ENCODE measurements around the gene ANKS6. TPM values are rescaled to one million over a fixed set of nuclear protein-coding genes. Genes with fewer than 3 reads are reported as not detected.

ANKS6 gene
- total RNA-seq, 1 experiment from 2014 or later: 28.6 TPM

DNA sequence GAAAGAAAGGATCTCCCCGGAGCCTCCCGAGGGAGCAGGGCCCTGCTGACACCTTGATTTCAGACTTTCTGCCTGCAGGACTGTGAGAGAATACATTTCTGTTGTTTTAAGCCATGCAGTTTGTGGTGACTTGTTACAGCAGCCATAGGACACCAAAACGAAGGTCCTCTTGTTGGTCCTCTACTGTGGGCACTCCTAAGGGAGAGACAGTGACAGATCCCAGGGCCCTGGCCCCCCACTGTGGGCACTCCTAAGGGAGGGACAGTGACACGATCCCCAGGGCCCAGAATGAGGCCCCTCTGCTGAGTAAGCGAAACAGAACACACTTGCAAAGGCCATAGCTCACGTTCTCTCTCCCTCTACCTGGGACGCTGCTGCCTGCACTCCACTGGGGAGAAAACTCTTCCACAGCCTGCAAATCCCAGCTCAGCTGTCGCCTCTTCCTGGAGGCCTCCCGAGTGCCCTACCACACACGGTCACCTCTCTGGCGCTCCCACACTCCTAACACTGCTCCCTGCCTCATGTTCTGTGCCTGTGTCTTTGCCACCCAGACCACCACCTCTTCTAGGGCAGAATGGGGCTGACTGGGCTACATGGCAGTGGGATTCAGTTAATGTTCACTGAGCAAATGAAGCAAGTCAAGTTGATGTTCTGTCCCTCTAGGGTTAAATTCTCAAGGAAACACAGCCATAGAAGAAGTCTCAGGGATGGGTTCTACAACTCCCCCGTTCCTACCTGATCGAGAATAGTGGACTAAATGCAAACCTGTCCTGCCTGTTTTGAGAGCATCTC is 23.8 kb downstream of the ANKS6 start:
- no peak for DNase-seq (ENCODE audit: low read depth)

DNA sequence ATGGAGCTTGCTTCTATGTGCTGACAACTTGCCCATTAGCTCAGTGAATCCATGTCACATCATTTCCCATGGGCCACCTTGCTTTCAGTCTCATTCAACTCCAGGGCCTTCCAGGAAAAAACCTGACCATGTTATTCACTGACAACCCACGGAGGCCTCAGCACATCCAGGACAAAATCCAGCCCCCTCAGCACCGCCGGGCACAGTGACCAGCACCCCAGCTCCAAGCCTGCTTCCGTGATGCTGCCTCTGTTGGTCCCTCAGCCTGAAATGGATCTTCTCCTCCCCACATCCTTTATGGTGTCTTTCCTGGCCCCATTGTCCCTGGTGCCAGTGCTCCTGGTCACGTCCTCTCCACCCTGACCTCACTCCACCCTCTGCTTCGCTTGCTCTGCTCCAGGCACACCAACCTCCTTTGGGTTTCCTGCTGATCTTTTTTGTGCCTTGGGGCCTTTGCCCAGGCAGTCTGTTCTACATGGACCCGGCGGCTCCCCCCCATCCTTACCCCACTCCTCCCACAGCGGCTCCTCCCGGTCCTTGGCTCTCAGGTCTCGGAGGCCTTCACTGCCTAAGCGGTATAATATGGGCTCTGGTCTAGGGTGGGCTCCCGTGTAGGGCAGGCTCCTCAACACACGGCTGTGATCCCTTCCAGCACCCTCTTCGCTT is 25.0 kb downstream of the ANKS6 start:
- DNase-seq (ENCODE audit: low read depth): no peak

DNA sequence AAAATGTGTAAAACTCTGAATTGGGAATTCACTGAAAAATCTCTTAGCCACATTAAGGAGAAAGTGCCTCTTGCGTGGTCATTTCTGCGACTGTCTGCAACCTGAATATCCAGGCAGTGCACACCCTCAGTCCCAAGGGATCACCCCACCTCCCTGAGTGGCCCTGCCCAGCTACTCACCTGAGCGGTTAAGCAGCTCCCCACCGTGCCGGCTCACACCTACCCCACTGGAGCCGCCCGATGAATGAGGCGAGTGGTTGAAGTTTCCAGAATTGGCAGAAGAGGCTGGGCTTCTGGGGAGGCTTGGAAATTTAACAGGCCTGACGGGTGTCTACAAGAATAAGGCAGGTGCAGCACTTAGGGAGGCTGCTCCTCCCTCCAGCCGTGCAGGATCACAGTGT is 25.6 kb downstream of the ANKS6 start:
- DNase-seq (ENCODE audit: low read depth): no peak

DNA sequence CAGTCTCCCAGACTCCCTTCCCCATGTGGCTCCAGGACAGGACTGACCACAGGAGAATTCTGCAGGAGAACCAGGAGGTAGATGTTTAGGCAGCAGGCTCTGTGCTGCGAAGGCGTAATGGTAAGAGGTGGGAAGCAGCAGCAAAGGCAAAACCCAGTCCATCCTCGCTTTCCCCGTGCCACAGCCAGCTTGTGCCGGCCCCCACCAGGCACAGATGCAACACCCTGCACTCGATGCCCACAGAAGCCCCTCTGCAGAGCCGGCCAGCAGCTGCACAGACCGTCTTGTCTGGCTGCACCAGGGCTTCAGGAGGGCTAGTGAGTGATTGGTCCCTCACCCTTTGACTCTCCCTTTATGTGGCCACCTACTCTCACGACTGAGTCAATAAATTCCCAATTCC is 28.0 kb downstream of the ANKS6 start:
- DNase-seq (ENCODE audit: low read depth): no peak

DNA sequence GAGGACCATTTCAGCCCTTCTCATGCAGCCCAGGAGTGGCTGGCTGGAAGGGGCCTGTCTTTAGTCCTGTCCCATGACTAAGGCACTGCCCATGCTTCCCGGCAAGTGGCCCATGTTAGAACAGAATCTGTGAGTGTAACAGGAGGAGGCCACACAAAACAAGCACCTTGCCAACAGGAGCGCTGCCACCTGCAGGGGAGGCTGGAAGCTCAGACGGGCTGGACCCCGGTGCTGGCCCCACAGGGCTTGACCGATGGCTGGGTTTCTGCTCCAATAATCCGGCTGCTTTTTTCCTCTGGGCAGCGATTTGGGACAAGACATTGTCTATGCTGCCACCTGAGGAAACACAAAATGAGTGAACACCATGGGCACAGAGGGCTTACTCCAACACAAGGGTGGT is 28.4 kb downstream of the ANKS6 start:
- no peak for DNase-seq (ENCODE audit: low read depth)

DNA sequence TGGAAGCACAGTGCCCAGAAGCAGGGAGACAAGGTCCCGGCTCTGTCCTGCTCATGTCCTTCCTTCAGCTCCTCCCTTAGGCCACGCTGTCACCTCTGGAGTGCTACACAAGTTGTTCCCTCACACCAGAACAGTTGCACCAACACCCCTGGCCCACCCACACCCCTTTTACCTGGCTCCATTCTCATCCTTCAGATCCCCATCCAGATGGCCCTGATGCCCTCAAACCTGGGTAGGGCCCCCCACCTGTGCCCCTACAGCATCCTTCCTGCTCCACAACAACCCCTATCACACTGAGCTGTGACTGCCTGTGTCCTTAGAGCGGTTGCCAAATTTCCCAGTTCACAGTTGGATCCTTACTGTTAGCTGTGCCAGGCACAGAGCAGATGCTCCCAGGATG is 29.2 kb downstream of the ANKS6 start:
- no peak for DNase-seq (ENCODE audit: low read depth)

DNA sequence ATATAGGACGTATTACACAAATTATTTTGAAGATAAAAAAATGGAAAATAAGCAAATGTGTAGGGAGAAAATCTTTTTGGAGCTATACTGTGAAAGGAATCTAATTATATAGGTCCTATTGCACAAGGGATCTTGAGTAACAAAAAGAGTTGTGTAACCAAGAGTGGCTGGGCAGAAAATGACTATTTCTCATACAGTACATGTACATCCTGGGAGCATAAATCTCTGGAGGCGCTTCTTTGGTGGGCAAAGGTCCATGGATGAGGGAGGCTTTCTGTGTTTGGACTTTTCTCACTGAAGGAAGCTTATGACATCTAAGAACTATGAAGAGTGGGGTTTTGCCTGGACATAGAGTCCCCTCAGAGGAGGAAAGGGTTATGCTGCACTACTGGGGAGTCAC is 29.8 kb downstream of the ANKS6 start:
- no peak for DNase-seq (ENCODE audit: low read depth)

DNA sequence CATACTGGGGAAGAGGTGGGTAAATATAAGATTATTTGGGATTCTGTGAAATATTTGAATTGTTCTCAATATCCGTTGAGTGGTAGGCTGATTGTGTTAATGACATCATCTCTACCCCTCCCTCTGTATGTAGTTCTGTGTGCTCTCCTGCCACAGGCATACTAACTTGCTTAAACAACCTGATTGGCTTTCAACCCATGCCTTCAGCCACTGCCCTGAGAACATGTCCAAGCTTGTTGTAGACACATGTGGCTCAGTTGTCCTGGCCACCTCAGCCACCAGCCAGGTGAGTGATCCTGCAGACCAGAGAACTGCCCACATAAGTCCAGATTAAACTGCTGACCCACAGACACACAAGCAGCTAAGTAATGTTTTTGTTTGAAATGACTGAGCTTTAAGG is 31.1 kb downstream of the ANKS6 start:
- DNase-seq (ENCODE audit: low read depth): no peak

DNA sequence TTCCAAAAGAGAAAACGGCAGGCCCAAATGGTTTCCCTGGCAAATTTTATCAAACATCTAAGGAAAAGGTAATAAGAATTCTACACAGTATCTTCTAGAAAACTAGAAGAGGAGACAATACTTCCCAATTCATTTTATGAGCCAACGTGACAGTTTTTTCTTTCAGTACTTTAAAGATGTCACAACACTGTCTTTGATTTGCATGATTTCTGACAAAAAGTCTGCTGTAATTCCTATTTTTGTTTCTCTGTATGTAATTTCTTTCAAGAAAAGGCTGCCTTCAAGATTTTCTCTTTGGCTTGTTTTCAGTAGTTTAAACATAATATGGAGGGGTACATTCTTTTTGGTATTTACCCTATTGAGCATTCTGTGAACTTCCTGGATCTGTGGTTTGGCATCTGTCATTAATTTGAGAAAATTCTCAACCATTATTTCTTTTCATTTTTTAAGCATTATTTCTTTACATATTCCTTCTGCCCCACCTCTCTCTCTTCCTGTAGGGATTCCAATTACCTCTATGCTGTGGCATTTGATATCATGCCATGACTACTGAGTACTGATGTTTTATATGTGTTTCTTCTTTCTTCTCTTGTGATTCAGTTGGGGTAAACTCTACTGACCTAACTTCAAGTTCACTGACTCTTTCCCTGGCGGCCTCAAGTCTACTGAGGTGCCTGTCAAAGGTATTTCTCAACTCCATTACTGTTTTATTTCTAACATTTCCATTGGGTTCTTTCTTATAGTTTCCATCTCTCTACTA is 32.2 kb downstream of the ANKS6 start:
- no peak for DNase-seq (ENCODE audit: low read depth)

DNA sequence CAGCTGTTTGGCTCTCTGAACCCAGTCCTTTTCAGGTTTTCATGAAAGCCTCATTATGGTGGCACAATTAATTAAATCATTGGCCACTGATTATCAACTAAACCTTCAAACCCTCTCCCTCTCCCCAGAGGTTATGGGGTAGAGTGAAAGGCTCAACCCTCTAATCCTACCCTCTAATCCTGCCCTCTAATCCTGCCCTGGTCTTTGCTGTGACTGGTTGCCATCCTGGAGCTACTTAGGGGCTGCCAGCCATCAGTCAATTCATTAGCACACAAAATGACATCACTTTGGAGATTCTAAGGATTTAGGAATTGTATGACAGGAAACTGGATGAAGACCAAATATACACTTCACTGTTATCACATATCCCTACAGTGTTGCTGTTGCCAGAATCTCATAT is 36.1 kb downstream of the ANKS6 start:
- DNase-seq (ENCODE audit: low read depth): no peak

DNA sequence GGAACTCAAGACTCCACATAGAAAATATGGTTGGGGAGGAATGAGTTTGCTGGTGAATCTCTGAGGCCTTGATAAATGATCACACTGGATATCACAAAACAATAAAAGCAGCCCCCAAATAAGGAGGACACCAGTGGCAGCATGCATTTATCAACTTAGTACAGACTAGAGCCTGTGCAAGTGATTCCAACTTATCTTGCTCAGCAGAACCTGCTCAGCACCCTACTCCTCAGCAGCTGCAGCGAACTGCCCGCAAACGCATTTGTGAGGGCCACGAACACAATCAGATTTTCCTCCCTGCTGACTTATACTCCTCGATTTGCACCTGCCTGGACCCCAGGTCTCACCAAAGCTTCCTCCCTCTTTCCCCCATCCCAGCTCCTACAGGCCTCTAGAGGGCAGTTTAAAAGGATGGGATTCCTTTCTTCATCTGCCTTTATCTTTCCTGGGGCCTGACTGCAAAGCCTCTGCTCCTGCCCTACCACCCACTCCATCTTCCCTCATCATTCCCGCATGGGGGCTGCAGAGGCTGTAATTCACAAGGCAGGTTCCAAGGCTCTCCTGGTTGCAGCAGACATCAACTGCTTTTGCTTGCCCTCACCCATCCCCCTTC is 41.2 kb downstream of the ANKS6 start:
- DNase-seq (ENCODE audit: low read depth): no peak

DNA sequence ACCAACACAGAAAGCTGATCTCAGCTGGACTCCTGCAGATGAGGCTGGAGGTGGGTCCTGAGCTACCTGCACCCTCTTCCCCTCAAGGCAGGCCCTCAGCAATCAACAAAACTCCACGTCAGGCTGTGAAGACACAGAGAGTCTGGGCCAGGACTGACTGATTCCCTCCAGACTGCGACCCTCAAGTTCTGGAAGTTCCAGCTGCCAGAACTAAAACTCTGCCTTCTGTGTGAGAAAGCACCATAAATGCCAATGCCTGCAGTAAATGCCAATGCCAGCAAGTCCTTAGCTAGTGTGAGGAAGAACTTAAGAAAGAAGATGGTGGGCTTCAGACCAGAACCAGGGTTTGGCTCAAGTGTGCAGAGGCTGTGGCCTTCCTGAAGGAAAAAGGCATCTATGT is 45.1 kb downstream of the ANKS6 start:
- DNase-seq (ENCODE audit: low read depth): no peak

DNA sequence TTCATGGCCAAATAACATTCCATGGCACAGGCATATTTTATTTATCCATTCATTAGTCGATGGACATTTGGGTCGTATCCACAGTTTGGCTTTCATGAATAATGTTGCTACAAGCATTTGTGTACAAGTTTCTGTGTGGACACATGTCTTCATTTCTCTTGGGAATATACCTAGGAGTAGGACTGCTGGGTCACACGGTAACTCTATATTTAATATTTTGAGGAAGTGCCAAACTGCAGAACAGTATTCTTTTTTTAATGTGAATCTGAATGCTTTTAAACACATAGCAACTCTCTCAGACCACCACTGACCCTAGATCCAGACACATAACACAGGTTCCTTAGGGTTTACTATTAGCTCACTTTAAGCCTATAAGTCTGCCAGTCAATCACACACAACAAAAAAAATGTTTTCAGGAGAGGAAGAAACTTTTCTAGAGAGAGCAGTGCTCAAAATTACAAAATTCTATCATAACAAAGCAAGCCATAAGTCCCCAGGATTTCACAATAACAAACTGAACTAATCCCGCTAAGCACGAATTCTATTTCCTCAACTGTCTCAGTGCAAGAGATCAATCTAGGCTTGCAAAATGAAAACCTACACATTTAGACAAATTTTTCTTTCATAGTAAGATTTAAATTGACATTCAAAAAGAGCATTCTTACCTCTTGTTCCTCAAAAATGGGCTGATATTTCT is 45.8 kb downstream of the ANKS6 start:
- DNase-seq (ENCODE audit: low read depth): no peak

DNA sequence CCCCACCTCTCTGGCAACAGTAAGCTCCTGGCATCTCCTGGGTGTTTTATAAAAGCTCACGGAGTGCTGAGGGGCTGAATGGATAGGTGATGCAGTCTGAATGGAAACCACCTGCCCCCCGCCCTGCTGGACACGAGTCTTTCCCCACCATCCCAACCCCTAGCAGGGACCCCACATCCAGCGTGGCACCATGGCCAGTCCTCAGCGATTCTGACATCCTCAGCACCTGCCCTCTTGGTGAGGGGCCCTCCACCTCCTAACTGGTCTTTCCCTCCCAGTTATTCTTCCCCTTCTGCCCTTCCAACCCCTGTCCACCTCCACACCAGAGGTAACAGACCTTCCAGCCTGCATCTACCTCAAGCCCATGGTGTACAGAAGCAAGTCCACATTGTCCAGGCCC is 48.9 kb downstream of the ANKS6 start:
- DNase-seq (ENCODE audit: low read depth): no peak

DNA sequence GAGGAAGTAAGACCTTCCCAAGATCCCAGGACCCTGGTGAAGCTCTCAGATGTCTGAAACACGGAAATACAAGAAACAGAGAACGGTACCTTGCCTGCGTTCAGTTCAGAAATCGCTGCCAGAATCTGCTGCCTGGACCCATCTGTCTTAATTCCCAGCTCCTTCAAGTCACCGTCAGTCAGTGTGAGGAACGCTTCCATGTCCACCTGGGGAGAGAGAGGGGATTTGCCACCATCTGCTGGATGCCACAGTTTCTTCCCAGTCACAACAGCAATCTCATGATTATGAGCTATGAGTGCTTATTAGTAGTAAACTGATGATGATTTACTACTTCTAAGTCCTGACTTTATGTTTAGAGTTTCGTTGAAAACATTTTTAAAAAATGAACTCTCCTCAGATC is 50.9 kb downstream of the ANKS6 start:
- DNase-seq (ENCODE audit: low read depth): no peak

DNA sequence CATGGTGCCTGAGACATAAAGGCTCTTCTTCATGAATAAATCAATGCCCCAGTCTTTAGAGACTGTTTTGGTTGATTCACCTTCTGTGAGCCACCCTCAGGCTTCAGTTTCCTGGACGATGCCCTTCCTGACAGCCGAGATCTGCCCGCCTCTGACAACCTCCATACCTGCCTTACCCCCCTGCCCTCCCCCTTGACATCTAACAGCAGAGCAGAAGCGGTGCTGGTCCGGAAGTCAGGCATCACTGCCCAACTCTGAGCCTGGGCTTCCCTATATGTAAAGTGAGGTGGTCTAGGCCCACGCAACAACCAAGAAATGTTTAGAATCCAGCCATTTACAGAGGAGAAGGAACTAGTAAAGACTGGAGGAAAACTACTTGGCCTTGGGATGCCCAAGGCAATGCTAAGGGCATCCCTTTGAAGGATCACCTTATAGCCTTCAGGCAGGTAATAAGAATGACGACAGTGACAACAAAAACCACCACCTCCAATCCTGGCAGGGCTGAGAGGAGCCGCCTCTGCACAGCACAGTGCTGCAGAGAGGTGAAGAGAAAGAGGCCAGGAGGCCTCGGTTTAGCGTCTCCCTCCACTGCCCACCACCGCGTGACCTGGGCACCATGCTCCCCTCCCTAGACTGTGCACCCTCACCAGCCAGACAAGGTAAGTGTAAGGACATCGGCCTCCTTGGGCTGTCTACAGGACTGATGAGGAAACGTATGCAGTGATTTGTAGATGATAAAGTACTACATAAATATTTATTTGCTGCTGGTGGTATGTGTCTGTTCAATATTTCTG is 52.3 kb downstream of the ANKS6 start:
- no peak for DNase-seq (ENCODE audit: low read depth)

DNA sequence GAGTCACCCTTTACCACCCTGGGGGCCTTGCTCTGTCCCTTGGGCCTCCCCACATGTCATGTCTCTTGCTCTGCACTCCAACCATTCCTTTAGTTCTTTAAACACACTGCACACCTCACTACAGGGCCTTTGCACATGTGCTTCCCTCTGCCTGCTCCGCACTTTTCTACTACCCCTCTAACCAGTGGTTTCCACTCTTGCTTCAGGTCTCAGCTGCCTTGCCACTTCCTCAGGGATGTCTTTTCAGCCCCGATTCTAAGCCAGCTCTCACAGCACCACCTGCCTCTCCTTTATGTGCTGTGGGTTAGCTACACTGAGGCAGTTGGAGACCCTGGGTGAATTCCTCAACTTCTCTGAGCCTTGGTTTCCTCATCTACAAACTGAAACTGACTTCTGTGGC is 53.0 kb downstream of the ANKS6 start:
- DNase-seq (ENCODE audit: low read depth): no peak

DNA sequence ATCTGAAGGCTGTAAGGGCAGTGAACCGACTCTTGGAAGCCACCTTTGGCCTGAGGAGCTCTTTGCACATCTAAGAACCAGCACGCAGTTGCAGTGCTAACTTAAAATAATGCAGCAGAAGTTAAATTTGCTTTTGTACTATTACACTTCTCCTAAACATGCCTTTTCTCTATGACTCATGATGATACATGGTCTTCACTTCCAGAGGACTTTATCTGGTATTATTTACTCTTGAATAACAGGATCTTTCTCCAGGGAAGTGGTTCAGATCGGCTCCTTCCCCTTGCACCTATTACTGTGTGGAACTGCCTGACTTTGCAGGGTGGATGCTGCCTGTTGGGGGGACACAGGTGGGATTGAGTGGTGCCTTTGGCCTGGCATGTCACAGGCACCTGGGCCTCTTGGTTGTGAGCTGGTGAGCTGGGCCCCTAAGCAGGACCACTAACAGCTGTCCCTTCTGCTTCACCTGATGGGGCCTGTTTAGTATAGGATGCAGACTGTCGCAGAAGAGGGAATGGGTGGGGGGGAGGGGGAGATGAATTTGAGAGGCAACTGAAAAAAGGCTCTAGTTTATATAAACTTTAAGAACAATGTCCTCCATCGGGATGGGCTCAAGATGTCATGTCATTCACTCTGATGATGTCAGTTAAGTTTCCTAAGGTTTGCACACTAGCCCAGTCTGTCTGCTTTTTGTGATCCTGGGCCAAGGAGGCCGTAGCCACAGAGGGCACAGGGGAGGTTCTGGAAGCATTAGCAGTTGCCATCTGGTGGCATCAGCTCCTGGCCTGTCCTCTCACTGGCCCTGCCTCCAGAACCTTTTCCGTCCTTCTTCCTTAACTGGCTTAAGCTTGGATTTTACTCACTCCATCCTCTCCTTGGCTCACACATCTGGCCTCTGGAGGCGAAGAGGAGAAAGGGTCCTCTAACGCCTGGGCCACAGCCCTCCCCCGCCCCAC is 53.8 kb downstream of the ANKS6 start:
- DNase-seq (ENCODE audit: low read depth): no peak

DNA sequence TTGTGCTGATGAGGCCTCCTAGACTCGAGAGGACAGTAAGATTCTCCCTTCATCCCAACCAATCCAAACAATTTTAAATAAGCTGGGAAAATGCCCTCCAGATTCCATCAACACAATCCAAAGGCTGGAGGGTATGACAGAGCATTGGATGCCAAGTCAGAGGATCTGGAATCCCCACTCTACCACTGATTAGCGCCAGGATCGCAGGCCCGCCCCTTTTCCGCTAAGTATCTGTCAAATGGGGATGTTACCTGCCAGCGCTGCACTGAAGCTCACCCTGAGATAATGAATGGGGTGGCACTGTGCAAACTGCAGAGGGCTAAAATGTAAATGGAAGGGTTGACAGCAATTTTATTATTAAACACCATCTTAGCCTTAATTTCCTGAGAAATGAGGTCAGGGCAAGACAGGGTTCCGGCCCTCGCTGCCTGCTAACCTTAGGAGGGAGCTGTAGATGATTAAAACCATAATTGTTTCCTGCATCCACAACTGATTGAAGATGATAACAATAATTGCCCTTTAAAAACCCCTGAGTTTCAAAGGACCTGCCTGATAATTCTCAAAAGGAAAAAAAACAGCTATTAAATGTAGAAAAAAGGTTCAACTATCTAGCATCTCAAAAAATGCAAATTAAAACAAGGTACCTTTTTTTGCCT is 56.0 kb downstream of the ANKS6 start:
- no peak for DNase-seq (ENCODE audit: low read depth)
